Activated CD8-positive, alpha-beta memory T cell treated with anti-CD3 and anti-CD28 coated beads, Interleukin-2, amount 10 ng/mL, durations not matched to agents 7 days and 5 days (primary cell): Measurements from ENCODE around the gene C3orf20. TPM values are rescaled to one million over a fixed set of nuclear protein-coding genes. Genes with fewer than 3 reads are reported as not detected.

Source experiments
- ATAC-seq: fragments of 150-1000 bp; cut with Tn5 transposase; one replicate; pipeline ENCODE4 v1.10.0; 2021; ENCODE audit warnings: moderate library complexity
- CTCF ChIA-PET: fragments of 350-600 bp; sonication (Branson Sonifier 250); formaldehyde crosslinking; loops from one replicate; lab custom pipeline; 2021; ENCODE audit warnings: antibody characterized with exemption; lab: Charles Lee
- DNase-seq: peaks from one replicate; pipeline ENCODE4 v3.0.0-alpha.2; 2020
- H3K27ac Mint-ChIP-seq: one replicate; pipeline ENCODE4 v1.8.0; 2021; ENCODE audit warnings: mild to moderate bottlenecking, mixed read lengths
- H3K27me3 Mint-ChIP-seq: one replicate; pipeline ENCODE4 v1.8.0; 2021; ENCODE audit warnings: mixed read lengths
- H3K36me3 Mint-ChIP-seq: one replicate; pipeline ENCODE4 v1.8.0; 2021; ENCODE audit warnings: mild to moderate bottlenecking, mixed read lengths
- H3K4me1 Mint-ChIP-seq: one replicate; pipeline ENCODE4 v1.8.0; 2021; ENCODE audit warnings: mixed read lengths
- H3K4me3 Mint-ChIP-seq: one replicate; pipeline ENCODE4 v1.8.0; 2021; ENCODE audit warnings: mild to moderate bottlenecking, moderate library complexity, mixed read lengths
- H3K9me3 Mint-ChIP-seq: one replicate; pipeline ENCODE4 v1.8.0; 2022; ENCODE audit warnings: low read depth, mixed read lengths
- total RNA-seq, 2 experiments: library from RNA; stranded (reverse); gene quantifications; one replicate each; pipeline ENCODE4 v1.2.3, GENCODE V29; 2021

The C3orf20 gene
- total RNA-seq, 2 experiments from 2014 or later = 0.16 TPM; not detected in 1

DNA sequence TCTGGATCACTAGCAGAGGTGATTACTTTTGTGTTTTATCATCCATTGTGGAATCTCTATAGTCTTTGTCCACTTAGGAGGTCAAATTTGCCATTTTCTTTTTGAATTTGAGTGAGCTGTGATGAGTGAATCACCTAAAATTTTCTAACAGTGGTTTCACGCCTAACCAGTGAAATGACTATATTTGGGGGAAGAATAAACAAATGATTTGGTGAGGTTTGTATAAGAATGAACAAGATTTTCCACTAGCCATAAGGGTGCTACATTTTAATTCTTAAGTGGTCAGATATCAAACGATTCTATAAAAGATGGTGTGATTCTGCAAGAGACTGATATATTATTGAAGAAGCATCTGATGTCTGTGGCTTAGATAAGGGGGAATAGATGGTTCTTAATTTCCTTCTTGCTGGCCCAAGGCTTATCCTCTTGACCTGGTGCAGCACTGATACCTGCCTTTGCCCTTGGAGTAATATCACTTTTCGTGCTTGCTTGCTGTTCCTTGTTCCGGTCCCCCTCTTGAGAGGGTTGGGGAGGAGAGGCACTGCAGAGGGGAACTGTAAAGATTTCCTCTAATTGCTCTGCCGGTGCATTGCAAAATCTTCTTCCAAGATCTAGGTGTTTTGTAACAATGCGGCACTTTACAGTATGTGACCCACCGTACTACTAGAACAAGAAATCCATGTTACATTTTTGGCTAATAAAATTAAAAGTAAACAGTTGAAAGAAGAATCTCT lies 14.5 kb downstream of the C3orf20 start:
- no peak for DNase-seq
- H3K9me3 Mint-ChIP-seq = no peaks in the 10 kb centered on the region
- ATAC-seq = no peak
- CTCF ChIA-PET = no interaction called here
- H3K36me3 Mint-ChIP-seq = no peaks in the 10 kb centered on the region
- H3K4me3 Mint-ChIP-seq = no peak overlapping the region
- H3K4me1 Mint-ChIP-seq = peaks cover 3% of the 10 kb centered on the region
- peaks cover 26% of the 10 kb centered on the region for H3K27me3 Mint-ChIP-seq
- H3K27ac Mint-ChIP-seq = no peak overlapping the region

DNA sequence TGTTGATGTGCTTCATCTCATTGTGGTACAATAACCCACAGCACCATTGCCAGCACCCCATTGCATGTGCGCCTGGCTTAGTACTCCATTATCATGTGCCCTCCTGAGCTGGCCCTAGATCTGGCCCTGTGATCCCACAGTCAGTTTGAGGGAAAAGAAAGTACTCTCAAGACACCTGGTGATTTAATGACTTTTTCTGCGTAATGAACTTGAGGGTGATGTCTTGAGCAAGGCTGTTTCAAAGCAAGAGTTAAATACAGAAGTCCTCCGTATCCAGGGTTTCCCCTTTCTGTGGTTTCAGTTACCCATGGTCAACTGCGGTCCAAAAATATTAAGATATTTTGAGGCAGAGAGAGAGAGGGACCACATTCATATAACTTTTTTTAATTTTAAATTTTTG lies 16.3 kb downstream of the C3orf20 start:
- Mint-ChIP-seq H3K36me3 (no peaks in the 10 kb centered on the region), H3K27me3 (peaks cover 33% of the 10 kb centered on the region), H3K4me3 (no peak overlapping the region), H3K27ac (no peak overlapping the region), H3K9me3 (no peaks in the 10 kb centered on the region), H3K4me1 (peaks cover 3% of the 10 kb centered on the region)
- ATAC-seq (no peak), DNase-seq (no peak)
- CTCF ChIA-PET = interaction anchor here (1.9 kb wide), 1 partner anchor 230 kb away, joined by 5 read pairs; no protein-coding TSS in a partner anchor

DNA sequence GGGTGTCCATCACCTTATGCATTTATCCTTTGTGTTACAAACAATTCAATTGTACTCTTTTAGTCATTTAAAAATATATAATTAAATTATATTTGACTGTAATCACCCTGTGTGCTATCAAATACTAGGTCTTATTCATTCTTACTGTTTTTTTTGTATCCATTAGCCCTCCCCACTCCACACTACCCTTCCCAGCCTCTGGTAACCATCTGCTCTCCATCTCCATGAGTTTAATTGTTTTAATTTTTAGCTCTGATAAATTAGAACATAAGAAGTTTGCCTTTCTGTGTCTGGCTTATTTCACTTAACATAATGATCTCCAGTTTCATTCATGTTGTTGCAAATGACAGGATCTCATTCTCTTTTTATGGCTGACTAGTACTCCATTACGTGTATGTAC lies 16.8 kb downstream of the C3orf20 start:
- DNase-seq (no peak), ATAC-seq (no peak)
- no peaks in the 10 kb centered on the region for H3K36me3 Mint-ChIP-seq
- CTCF ChIA-PET = interaction anchor here (1.9 kb wide), 1 partner anchor 230 kb away, joined by 5 read pairs; no protein-coding TSS in a partner anchor
- peaks cover 3% of the 10 kb centered on the region for H3K4me1 Mint-ChIP-seq
- peaks cover 33% of the 10 kb centered on the region for H3K27me3 Mint-ChIP-seq
- H3K9me3 Mint-ChIP-seq = no peaks in the 10 kb centered on the region
- H3K4me3 Mint-ChIP-seq = no peak overlapping the region
- no peak overlapping the region for H3K27ac Mint-ChIP-seq

DNA sequence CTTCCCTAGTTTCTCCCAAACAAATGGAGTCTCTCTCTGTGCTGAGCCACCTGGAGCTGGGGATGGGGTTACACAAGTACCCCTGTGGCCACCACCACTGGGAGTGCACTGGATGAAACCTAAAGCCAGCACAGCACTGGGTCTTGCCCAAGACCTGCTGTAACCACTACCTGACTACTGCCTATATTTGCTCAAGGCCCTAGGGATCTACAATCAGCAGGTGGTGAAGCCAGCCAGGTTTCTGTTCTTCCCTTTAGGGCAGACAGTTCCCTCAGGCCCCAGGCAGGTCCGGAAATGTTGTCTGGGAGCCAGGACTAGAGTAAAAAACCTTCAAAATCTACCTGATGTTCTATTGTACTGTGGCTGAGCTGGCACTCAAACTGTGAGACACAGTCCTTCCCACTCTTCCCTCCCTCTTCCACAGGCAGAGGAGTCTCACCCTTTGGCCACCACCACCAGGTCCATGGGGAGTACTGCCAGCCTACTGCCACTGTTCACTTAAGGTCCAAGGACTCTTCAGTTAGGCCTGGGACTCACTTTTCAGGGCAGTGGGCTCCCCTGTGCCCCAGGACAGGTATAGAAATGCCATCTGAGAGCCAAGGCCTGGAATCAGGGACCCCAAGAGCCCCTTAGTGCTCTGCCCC lies 23.8 kb downstream of the C3orf20 start:
- CTCF ChIA-PET = no interaction called here
- Mint-ChIP-seq H3K4me1 (no peaks in the 10 kb centered on the region), H3K27me3 (peaks cover 16% of the 10 kb centered on the region), H3K4me3 (no peak overlapping the region), H3K27ac (no peak overlapping the region), H3K36me3 (no peaks in the 10 kb centered on the region), H3K9me3 (no peaks in the 10 kb centered on the region)
- DNase-seq (no peak), ATAC-seq (no peak)

DNA sequence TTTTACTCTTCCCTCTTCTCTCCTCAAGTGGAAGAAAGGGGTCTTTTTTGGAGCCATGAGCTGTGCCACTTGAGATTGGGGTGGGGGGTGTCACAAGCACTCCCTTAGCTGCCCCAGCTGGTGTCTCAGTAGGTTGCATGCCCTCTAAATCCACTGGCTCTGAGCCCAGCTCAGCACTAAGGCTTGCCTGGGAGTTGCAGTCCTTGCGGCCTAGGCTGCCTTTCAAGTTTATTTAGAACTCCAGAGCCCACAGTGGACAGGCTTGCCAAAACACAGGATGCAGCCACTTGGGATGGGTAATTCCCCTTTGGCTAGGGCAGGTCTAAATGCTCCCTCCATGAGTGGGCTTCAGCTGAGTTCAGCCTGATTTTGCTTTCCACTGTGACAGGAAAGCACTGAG lies 24.7 kb downstream of the C3orf20 start:
- Mint-ChIP-seq H3K36me3 (no peaks in the 10 kb centered on the region), H3K4me1 (no peaks in the 10 kb centered on the region), H3K27me3 (peaks cover 7% of the 10 kb centered on the region), H3K9me3 (no peaks in the 10 kb centered on the region), H3K4me3 (no peak overlapping the region), H3K27ac (no peak overlapping the region)
- DNase-seq = no peak
- ATAC-seq = no peak
- CTCF ChIA-PET = interaction anchor here (1.2 kb wide), 1 partner anchor 221 kb away, joined by 3 read pairs; no protein-coding TSS in a partner anchor

DNA sequence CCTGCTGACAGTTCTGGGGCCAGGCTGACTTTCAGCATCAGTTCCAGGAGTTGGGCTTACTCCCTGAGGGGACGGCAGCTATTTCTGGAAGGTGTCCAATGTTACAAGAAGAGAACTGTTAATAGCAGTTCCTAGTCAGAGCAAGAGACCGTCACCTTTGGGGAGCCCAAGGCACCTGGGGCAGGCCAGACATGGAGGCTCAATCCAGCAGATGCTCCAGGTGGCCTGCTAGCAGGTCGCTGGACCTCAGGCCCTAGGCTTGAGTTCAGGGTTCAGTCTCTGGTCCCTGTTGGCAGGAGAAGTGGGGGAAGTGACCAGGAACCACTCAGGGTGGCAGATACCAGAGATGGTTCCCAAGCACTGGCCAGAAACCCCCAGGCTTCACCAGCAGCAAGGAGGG lies 25.9 kb downstream of the C3orf20 start:
- CTCF ChIA-PET = interaction anchor here (1.1 kb wide), 1 partner anchor 9 kb away, joined by 3 read pairs; no protein-coding TSS in a partner anchor
- H3K27me3 Mint-ChIP-seq = peaks cover 3% of the 10 kb centered on the region
- H3K9me3 Mint-ChIP-seq = no peaks in the 10 kb centered on the region
- ATAC-seq = no peak
- H3K27ac Mint-ChIP-seq = no peak overlapping the region
- no peak overlapping the region for H3K4me3 Mint-ChIP-seq
- no peak for DNase-seq
- no peaks in the 10 kb centered on the region for H3K4me1 Mint-ChIP-seq
- no peaks in the 10 kb centered on the region for H3K36me3 Mint-ChIP-seq

DNA sequence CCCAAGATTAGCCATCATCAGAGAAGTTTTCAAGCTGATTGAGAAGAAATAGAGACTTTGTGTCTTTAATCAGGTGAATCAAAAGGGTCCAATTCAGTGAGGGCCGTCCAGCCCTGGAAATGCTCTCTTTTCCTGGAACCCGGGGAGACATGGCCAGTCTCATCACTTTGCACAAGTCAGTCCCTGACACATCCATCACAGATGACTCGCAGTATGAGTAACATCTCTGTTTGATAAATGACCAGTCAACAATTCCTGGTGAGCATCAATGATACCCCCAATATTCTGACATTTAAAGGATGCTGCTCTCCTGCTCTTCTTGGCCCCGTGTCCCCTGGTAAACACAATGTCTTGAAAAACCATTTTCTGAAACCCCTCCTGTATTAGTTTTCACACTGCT lies 26.7 kb downstream of the C3orf20 start:
- Mint-ChIP-seq H3K36me3 (no peaks in the 10 kb centered on the region), H3K9me3 (no peaks in the 10 kb centered on the region), H3K4me3 (no peak overlapping the region), H3K27ac (no peak overlapping the region), H3K4me1 (no peaks in the 10 kb centered on the region), H3K27me3 (peaks cover 3% of the 10 kb centered on the region)
- DNase-seq = no peak
- no peak for ATAC-seq
- CTCF ChIA-PET = no interaction called here

DNA sequence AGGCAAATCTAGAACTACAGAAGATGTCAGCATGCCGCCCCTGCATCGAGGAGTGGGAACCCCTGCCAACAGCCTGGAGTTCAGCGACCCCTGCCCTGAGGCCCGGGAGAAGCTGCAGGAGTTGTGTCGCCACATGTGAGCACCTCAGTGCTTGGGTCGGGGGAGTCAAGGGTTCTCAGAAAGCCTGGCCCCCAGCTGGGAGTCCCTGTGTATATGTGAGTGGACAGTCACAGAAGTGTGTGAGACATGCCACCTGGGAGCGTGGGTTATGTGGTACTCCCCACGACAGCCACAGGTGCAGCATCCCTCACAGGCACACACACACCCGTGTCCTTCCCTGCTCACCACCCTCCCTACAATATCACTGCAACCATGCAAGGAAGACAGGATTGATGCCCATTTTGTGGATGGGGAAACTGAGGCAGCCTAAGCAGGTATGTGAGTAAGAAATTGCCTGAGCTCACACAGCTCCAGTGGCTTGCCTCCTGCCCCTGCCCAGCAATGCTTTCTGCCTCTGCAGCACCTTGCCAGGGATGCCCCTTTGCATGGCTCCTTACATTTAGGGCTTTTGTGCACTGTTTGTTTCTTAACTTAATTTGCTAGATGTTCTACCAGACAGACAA lies 28.3 kb downstream of the C3orf20 start:
- CTCF ChIA-PET = interaction anchor here (0.8 kb wide), 1 partner anchor 541 kb away, joined by 3 read pairs; no protein-coding TSS in a partner anchor
- Mint-ChIP-seq H3K27ac (no peak overlapping the region), H3K9me3 (no peaks in the 10 kb centered on the region), H3K27me3 (no peaks in the 10 kb centered on the region), H3K4me1 (no peaks in the 10 kb centered on the region), H3K4me3 (no peak overlapping the region), H3K36me3 (no peaks in the 10 kb centered on the region)
- ATAC-seq (no peak), DNase-seq (no peak)

DNA sequence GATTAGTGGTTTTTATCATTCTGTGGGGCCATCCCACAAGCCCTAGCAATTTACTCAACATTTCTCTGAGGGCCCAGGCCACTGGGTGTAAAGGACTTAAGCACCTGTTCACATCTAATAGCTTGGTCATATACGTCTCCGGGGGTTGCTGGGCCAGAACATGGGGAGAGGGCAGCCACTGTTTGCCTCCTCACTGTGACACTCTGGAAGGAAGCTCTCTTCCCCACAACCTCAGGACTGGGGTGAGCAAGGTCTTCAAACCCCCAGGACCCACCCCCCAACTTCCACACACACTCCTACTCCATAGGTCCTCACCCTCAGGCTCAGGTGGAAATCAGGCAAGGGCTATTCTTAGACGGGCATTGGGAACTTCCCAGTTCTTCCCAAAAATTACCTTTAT lies 28.9 kb downstream of the C3orf20 start:
- no peaks in the 10 kb centered on the region for H3K9me3 Mint-ChIP-seq
- ATAC-seq (no peak), DNase-seq (no peak)
- no peaks in the 10 kb centered on the region for H3K27me3 Mint-ChIP-seq
- H3K4me3 Mint-ChIP-seq = no peak overlapping the region
- no peak overlapping the region for H3K27ac Mint-ChIP-seq
- CTCF ChIA-PET = interaction anchor here (0.8 kb wide), 1 partner anchor 541 kb away, joined by 3 read pairs; no protein-coding TSS in a partner anchor
- H3K36me3 Mint-ChIP-seq = no peaks in the 10 kb centered on the region
- H3K4me1 Mint-ChIP-seq = no peaks in the 10 kb centered on the region

DNA sequence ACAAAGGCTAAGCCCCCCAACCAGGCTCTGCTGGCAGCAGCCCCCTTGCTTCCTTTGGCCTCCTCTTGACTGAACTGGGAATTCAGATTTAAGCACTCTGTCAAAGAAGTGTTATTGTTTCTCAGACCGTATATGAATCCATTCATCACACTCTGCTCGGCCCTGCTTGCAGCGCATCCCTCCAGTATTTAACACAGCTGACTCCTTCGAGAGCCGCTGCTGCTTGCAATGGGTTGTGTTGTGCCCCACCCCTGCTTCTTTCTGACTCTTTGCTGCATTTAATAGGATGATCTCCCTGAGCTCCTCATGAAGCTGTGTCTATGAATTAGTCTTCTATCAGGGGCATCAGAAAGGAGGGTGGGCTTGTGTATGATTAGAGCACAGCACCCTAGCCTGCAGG lies 31.2 kb downstream of the C3orf20 start:
- H3K4me3 Mint-ChIP-seq = no peak overlapping the region
- no peaks in the 10 kb centered on the region for H3K36me3 Mint-ChIP-seq
- ATAC-seq = no peak
- DNase-seq = no peak
- H3K4me1 Mint-ChIP-seq = no peaks in the 10 kb centered on the region
- no peaks in the 10 kb centered on the region for H3K9me3 Mint-ChIP-seq
- no peak overlapping the region for H3K27ac Mint-ChIP-seq
- CTCF ChIA-PET = interaction anchor here (0.5 to 1.0 kb wide), 2 partner anchors 215 to 771 kb away, joined by 3 to 6 read pairs; no protein-coding TSS in a partner anchor
- peaks cover 5% of the 10 kb centered on the region for H3K27me3 Mint-ChIP-seq

DNA sequence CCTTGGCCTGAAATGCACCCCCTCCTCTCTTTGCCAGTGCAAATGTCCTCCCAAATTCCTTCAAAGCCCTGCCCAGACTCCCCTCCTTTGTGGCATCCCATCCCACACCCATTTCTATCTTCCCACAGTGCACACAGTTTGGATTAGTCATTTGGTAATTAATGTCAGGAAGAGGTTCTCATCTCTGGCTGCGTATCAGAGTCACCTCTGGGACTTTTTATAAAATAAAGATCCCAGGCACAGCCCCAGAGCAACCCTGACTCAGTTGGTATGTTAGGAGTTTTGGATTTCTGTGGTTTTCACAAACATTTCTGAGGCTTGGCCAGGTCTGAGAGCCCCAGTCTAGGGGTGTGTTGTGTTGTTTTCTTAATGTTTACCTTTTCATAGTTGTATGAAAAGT lies 41.6 kb downstream of the C3orf20 start:
- CTCF ChIA-PET = no interaction called here
- DNase-seq (no peak), ATAC-seq (no peak)
- Mint-ChIP-seq H3K9me3 (no peaks in the 10 kb centered on the region), H3K27ac (no peak overlapping the region), H3K4me1 (no peaks in the 10 kb centered on the region), H3K4me3 (no peak overlapping the region), H3K36me3 (no peaks in the 10 kb centered on the region), H3K27me3 (peaks cover 14% of the 10 kb centered on the region)

DNA sequence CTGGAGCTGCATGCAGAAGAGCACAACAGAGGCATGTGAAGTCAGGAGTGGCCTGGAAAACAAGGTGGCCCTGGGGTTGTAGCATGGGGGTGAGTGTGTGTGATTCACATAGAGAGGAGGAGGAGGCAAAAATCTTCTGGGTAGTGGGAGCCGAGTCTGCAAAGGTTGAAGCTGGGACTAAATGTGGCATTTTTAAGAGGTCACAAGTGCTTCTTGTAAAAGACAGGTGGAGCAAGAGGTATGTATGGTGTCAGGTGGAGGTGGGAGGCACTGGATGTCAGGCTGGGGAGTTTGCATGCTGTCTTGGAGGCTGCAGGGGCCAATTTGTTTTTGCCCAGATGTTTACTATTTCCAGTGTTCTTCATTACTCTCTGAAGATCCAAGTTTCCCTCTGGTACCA lies 42.4 kb downstream of the C3orf20 start:
- CTCF ChIA-PET = no interaction called here
- Mint-ChIP-seq H3K4me1 (no peaks in the 10 kb centered on the region), H3K27me3 (peaks cover 14% of the 10 kb centered on the region), H3K36me3 (no peaks in the 10 kb centered on the region), H3K27ac (no peak overlapping the region), H3K4me3 (no peak overlapping the region), H3K9me3 (no peaks in the 10 kb centered on the region)
- DNase-seq (no peak), ATAC-seq (no peak)

DNA sequence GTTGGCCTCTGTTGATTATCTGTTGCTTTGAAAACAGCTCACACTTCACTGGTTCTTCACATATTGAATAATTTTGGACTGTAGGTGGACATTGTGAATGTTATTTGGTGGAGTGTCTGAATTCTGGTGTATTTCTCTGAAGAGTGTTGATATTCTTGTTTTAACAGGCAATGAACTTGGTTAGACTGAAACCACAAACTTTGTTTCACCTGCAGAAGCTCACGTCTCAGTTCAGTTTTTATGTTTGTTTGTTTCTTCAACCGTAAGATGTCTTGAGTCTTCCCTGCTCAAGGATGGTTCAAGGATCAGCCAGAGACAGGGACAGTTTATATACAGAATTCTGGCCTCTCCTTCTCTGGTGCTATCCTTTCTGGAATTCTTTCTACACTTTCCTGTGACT lies 43.6 kb downstream of the C3orf20 start:
- Mint-ChIP-seq H3K27me3 (peaks cover 8% of the 10 kb centered on the region), H3K4me1 (no peaks in the 10 kb centered on the region), H3K9me3 (no peaks in the 10 kb centered on the region), H3K4me3 (no peak overlapping the region), H3K27ac (no peak overlapping the region), H3K36me3 (no peaks in the 10 kb centered on the region)
- DNase-seq (no peak), ATAC-seq (no peak)
- CTCF ChIA-PET = interaction anchor here (1.0 kb wide), 1 partner anchor 203 kb away, joined by 6 read pairs; no protein-coding TSS in a partner anchor
